ENCODE data around the gene HES3.

Gene HES3

DNA sequence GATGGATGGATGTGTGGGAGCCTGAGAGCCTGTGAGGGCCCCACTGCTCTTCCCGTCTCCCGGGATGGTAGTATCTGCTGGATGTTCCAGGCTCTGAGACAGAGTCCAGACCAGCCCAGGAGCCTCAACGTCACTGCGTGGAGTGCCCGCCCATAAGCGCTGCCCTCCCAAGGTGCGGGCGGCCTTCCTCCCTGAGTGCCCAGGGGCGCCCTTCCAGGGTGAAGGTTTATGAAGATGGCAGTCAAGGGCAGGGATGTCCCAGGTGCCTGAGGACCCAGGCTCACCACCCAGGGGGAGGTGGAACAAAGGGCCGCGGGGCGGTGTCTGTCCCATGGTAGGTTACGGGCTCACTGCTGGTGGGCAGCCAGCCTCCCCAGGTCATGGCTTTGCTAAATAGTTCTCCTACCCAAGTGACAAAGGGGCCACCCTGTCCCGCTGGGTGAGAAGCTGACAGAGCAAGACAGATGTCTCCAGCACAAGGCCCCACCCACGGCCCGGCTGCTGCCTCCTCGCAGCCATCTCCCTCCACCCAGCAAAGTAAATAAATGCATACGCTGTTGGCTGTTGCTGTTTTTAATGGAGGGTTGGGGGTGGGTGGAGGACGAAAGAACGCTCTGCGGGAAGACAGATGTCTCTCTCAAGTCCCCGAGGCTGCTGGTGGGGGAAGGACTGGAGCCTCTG is 25.9 kb downstream of the HES3 start:
- Histone ChIP-seq H3K4me3 (ENCODE audit: insufficient read length, low read depth) (no peak overlapping the region), H3K9me3 (ENCODE audit: insufficient read depth, low read length) (no peaks in the 10 kb centered on the region), H3K4me1 (ENCODE audit: insufficient read depth, insufficient read length) (peaks cover 7% of the 10 kb centered on the region), H3K36me3 (ENCODE audit: insufficient read depth, insufficient read length, low read length) (no peaks in the 10 kb centered on the region), H3K9ac (ENCODE audit: insufficient read length, low read depth) (no peak overlapping the region), H3K27me3 (ENCODE audit: insufficient read depth, insufficient read length) (no peaks in the 10 kb centered on the region)
- no peak for DNase-seq (ENCODE audit: low read depth, low spot score)
- no peak for TF ChIP-seq ZNF274 (IDR thresholded peaks at IDR 0.05; ENCODE audit: low read depth, low read length)

DNA sequence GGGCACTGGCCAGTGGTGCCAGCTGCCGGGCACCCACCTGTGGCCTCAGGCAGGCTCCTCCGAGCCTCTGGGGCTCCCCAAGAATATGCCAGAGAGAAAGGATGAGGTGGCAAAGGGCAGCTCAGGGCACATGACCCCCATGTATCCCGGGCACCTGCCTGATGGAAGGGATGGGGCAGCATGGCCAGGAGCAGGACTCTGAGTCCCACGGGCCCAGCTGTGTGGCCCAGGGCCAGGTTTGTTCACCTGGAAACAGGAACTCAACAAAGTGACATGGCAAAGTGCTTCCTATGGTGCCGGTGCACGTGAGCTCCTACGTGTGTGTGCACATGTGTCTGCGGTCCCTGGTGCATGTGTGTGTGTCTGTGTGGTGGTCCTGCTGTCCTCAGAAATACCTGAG is 26.4 kb downstream of the HES3 start:
- TF ChIP-seq SUZ12 (IDR thresholded peaks at IDR 0.05; ENCODE audit: extremely low read depth, insufficient read depth, insufficient read length) (no peak), ZNF274 (IDR thresholded peaks at IDR 0.05; ENCODE audit: low read depth, low read length) (no peak), YY1 (IDR thresholded peaks at IDR 0.05; ENCODE audit: insufficient read depth, insufficient read length) (no peak)
- Histone ChIP-seq H3K4me3 (ENCODE audit: insufficient read length, low read depth) (no peak overlapping the region), H3K36me3 (ENCODE audit: insufficient read depth, insufficient read length, low read length) (no peaks in the 10 kb centered on the region), H3K9ac (ENCODE audit: insufficient read length, low read depth) (no peak overlapping the region), H3K9me3 (ENCODE audit: insufficient read depth, low read length) (no peaks in the 10 kb centered on the region), H3K27me3 (ENCODE audit: insufficient read depth, insufficient read length) (no peaks in the 10 kb centered on the region), H3K4me1 (ENCODE audit: insufficient read depth, insufficient read length) (peaks cover 7% of the 10 kb centered on the region)
- no peak for DNase-seq (ENCODE audit: low read depth, low spot score)

DNA sequence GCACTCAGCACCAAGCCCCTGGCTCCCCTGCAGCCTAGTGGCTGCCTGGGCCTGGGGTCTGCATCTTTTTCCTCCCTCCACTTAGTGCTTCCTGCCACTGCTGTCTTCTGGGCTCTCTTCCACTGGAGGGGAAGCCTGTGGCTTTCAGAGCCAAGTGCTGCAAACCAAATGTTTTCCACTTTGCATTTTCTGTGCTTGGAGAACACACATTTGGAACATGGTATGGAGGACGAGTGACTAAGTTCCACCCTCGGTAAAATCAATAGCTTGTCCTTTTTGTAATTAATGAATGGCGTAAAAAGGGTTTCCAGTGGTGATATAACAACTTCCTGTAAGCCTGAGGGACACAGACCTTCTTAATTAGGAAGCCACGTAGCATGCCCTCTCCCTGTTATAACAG is 27.0 kb downstream of the HES3 start:
- DNase-seq (ENCODE audit: low read depth, low spot score): no peak
- Histone ChIP-seq H3K9ac (ENCODE audit: insufficient read length, low read depth) (no peak overlapping the region), H3K36me3 (ENCODE audit: insufficient read depth, insufficient read length, low read length) (no peaks in the 10 kb centered on the region), H3K4me3 (ENCODE audit: insufficient read length, low read depth) (no peak overlapping the region), H3K27me3 (ENCODE audit: insufficient read depth, insufficient read length) (no peaks in the 10 kb centered on the region), H3K9me3 (ENCODE audit: insufficient read depth, low read length) (no peaks in the 10 kb centered on the region), H3K4me1 (ENCODE audit: insufficient read depth, insufficient read length) (peaks cover 7% of the 10 kb centered on the region)
- TF ChIP-seq YY1 (IDR thresholded peaks at IDR 0.05; ENCODE audit: insufficient read depth, insufficient read length) (no peak), ZNF274 (IDR thresholded peaks at IDR 0.05; ENCODE audit: low read depth, low read length) (no peak), SUZ12 (IDR thresholded peaks at IDR 0.05; ENCODE audit: extremely low read depth, insufficient read depth, insufficient read length) (no peak)

DNA sequence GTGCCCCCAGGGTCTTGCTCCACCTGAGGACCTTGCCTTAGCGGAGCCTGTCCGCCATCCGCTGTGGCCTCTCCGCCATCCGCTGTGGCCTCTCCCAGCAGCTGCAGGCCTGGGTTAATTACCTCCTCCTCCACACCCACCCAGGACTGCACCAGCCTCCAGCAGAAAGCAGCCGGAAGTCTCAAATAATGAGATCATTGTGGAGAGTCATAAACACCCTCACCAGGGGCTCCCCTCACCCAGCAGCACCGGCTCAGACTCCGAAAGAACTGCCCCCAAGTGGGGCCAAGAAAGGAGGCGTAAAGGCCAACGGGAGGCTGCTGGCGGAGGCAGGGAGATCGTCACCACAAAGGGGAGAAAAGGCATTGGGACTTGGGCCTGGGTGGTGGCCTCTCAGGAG is 27.6 kb downstream of the HES3 start:
- no peak for DNase-seq (ENCODE audit: low read depth, low spot score)
- no peak overlapping the region for H3K4me3 ChIP-seq (ENCODE audit: insufficient read length, low read depth)

DNA sequence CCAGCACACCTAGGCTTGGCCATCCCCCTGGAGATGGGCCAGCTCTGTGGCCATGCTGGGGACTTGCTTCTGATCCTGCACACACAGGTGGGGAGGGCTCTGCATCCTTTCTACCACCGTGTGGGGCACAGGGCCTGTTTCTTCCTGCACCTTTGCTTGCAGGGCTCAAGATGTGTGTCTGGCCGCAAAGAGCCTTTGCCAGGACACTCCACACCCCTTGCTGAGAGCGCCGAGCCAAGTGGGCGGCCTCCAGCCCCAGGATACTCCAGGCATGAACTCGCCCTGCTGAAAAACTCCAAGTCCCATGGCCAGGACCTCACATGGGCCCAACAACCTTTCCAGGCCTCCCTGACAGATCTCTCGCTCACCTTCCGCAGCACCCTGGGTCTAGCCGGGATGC is 28.5 kb downstream of the HES3 start:
- peaks cover 7% of the 10 kb centered on the region for H3K4me1 ChIP-seq (ENCODE audit: insufficient read depth, insufficient read length)
- H3K9ac ChIP-seq (ENCODE audit: insufficient read length, low read depth): peak overlapping the region; percentile 42

More for the DNA sequence above, 27.6 kb downstream of the HES3 start:
- H3K27me3 ChIP-seq (ENCODE audit: insufficient read depth, insufficient read length): no peaks in the 10 kb centered on the region
- peaks cover 7% of the 10 kb centered on the region for H3K4me1 ChIP-seq (ENCODE audit: insufficient read depth, insufficient read length)
- H3K36me3 ChIP-seq (ENCODE audit: insufficient read depth, insufficient read length, low read length): no peaks in the 10 kb centered on the region
- no peak overlapping the region for H3K9ac ChIP-seq (ENCODE audit: insufficient read length, low read depth)
- TF ChIP-seq ZNF274 (IDR thresholded peaks at IDR 0.05; ENCODE audit: low read depth, low read length): no peak
- TF ChIP-seq SUZ12 (IDR thresholded peaks at IDR 0.05; ENCODE audit: extremely low read depth, insufficient read depth, insufficient read length): no peak
- no peaks in the 10 kb centered on the region for H3K9me3 ChIP-seq (ENCODE audit: insufficient read depth, low read length)

DNA sequence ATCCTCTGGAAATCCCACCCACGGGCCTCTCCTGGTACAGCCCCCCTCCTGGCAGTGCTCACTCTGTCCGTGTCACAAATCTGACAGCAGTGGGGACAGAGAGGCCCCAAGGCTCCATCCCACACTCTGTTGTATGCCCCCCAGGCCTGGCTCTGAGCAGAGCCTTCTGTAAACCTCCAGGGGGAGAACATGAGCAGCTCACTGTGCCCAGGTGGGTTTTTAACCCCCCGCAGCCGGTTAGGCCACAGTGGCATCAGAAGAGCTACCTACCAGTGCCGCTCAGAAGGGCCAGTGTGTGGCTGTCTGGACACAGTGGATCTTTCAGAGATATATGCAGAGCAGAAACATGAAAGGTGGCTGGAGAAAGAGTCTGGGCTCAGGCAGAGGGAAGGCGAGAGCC is 28.9 kb downstream of the HES3 start:
- TF ChIP-seq ZNF274 (IDR thresholded peaks at IDR 0.05; ENCODE audit: low read depth, low read length) (no peak), SUZ12 (IDR thresholded peaks at IDR 0.05; ENCODE audit: extremely low read depth, insufficient read depth, insufficient read length) (no peak), YY1 (IDR thresholded peaks at IDR 0.05; ENCODE audit: insufficient read depth, insufficient read length) (no peak)
- DNase-seq (ENCODE audit: low read depth, low spot score): no peak
- no peaks in the 10 kb centered on the region for H3K27me3 ChIP-seq (ENCODE audit: insufficient read depth, insufficient read length)
- H3K36me3 ChIP-seq (ENCODE audit: insufficient read depth, insufficient read length, low read length): no peaks in the 10 kb centered on the region
- H3K4me1 ChIP-seq (ENCODE audit: insufficient read depth, insufficient read length): peaks cover 7% of the 10 kb centered on the region
- H3K4me3 ChIP-seq (ENCODE audit: insufficient read length, low read depth): no peak overlapping the region
- H3K9ac ChIP-seq (ENCODE audit: insufficient read length, low read depth): no peak overlapping the region
- H3K9me3 ChIP-seq (ENCODE audit: insufficient read depth, low read length): no peaks in the 10 kb centered on the region

More for the DNA sequence above, 28.5 kb downstream of the HES3 start:
- H3K4me3 ChIP-seq (ENCODE audit: insufficient read length, low read depth): no peak overlapping the region
- no peaks in the 10 kb centered on the region for H3K9me3 ChIP-seq (ENCODE audit: insufficient read depth, low read length)
- no peaks in the 10 kb centered on the region for H3K36me3 ChIP-seq (ENCODE audit: insufficient read depth, insufficient read length, low read length)
- TF ChIP-seq ZNF274 (IDR thresholded peaks at IDR 0.05; ENCODE audit: low read depth, low read length): no peak
- TF ChIP-seq SUZ12 (IDR thresholded peaks at IDR 0.05; ENCODE audit: extremely low read depth, insufficient read depth, insufficient read length): no peak
- no peak for TF ChIP-seq YY1 (IDR thresholded peaks at IDR 0.05; ENCODE audit: insufficient read depth, insufficient read length)
- H3K27me3 ChIP-seq (ENCODE audit: insufficient read depth, insufficient read length): no peaks in the 10 kb centered on the region
- no peak for DNase-seq (ENCODE audit: low read depth, low spot score)

DNA sequence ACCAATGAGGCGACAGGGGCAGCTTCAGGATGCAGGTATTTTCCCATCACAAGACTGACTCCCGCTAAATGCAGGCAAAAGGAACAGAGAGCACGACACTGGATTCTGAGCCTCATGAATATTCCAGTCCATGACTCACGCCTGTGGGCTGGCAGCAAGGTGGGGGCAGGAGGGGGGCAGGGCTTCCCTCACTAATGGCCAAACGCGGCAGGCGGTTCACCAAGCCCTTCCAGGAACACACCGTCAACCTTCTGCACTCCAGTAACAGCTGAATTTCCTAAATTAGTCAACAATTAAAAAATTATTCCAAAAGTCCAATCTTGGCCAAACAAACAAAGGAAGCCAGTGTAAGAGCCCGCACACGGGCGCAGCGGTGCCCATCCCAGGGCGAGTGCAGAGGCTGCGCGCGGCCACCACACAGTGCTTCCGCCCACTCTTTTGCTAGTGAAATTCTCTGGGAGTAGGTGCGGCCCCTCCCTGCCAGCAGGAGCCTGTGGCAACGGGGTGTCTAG is 29.5 kb downstream of the HES3 start:
- DNase-seq (ENCODE audit: low read depth, low spot score): peak; percentile 38

More for the DNA sequence above, 29.5 kb downstream of the HES3 start:
- Histone ChIP-seq H3K36me3 (ENCODE audit: insufficient read depth, insufficient read length, low read length) (no peaks in the 10 kb centered on the region), H3K4me3 (ENCODE audit: insufficient read length, low read depth) (no peak overlapping the region), H3K4me1 (ENCODE audit: insufficient read depth, insufficient read length) (peaks cover 7% of the 10 kb centered on the region), H3K27me3 (ENCODE audit: insufficient read depth, insufficient read length) (no peaks in the 10 kb centered on the region), H3K9me3 (ENCODE audit: insufficient read depth, low read length) (no peaks in the 10 kb centered on the region), H3K9ac (ENCODE audit: insufficient read length, low read depth) (peak overlapping the region; percentile 21)
- TF ChIP-seq SUZ12 (IDR thresholded peaks at IDR 0.05; ENCODE audit: extremely low read depth, insufficient read depth, insufficient read length) (no peak), ZNF274 (IDR thresholded peaks at IDR 0.05; ENCODE audit: low read depth, low read length) (no peak), YY1 (IDR thresholded peaks at IDR 0.05; ENCODE audit: insufficient read depth, insufficient read length) (no peak)
